Ramos (cell line): ENCODE results near the gene TSHZ2.
"Not testable (repeated sequence)": the region's sequence is repeated elsewhere in the genome, so short reads cannot be mapped to it uniquely, and the experiment has no call there.

Experiments
- in situ Hi-C: fragments of 300-500 bp; cut with MboI; formaldehyde crosslinking; loops from one replicate; pipeline ENCODE4 v1.14.3; 2022; ENCODE audit warnings: low sequenced_read_pairs; ENCODE audit not compliant: unreplicated experiment

TSHZ2 gene

DNA sequence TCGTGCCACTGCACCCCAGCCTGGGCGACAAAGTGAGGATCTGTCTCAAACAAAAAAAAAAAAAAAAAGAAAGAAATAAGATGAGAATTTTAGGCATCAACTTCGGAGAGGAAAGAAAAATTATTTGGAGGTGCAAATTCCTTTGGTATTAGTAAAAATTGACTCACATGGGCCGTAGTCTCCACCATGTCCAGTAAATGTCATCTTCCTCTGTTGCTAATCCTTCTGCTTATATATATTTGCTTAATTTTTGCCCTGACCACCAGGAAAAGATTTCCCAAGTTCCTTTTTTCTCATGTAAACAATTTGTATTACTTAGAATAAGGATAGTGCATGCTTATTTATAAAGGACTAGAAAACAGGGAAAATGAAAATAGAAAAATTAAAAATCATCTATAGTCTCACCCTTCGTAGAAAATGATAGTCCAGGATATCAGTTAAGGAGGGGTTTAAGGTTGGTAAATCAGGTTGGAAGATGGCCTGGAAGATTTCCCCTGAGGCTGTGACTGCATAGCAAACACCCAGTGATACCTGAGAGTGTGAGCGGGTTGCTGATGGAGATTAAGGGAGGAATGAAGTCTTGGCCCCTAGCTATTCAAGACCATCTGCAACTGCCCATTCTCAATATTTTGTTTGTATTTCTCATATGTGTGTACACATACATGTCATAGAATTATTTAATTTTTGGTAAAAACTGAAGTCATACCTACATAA lies 380.7 kb downstream of the TSHZ2 start:
- in situ Hi-C loops = no loop called here

DNA sequence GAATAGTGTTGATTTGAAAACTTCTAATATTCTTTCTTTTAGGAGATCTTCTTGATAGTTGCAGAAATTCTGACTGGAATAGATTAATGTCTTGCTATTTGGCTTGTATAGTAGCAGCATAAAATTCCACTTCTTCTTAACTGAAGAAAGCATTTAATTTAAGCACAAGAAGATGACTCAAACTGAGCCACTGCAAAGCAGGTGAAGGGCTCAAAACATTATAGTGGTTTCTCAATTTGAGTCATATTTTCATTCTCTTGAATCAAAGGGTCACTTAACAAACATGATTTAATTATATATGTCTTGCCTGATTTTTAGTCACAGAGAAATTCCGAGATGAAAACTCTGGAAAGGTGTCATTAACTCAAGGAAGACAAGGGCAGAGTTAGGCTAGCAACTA lies 382.2 kb downstream of the TSHZ2 start:
- in situ Hi-C loops = no loop called here

- in situ Hi-C loops = no loop called here
Measured at GRCh38 chr20:53355790-53356189, 383.6 kb downstream of the TSHZ2 start.

GRCh38 chr20:53359425-53359824 lies 387.3 kb downstream of the TSHZ2 start:
- in situ Hi-C loops = no loop called here

- in situ Hi-C loops = no loop called here
Measured at GRCh38 chr20:53360852-53361251, 388.7 kb downstream of the TSHZ2 start.

GRCh38 chr20:53362736-53363135 lies 390.6 kb downstream of the TSHZ2 start:
- in situ Hi-C loops = no loop called here

DNA sequence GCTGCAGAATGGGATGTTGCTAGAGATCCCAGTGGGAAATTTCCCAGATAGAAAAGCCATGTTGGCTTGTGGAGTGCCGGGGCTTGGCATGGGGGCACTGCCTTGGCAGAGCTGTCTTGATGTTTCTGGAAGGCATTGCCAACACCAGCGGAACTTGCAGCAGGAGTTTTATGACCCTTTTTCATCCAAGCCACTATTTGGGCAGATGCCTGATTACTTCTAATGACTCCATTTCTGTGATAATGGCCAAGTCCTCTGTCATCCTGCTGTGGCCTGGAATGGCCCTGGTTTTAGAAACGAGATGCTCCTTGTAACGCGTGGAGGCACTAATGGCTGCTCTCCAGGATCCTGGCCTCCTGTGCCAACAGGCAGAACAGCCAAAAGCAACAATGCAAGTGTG lies 392.5 kb downstream of the TSHZ2 start:
- in situ Hi-C loops = no loop called here

DNA sequence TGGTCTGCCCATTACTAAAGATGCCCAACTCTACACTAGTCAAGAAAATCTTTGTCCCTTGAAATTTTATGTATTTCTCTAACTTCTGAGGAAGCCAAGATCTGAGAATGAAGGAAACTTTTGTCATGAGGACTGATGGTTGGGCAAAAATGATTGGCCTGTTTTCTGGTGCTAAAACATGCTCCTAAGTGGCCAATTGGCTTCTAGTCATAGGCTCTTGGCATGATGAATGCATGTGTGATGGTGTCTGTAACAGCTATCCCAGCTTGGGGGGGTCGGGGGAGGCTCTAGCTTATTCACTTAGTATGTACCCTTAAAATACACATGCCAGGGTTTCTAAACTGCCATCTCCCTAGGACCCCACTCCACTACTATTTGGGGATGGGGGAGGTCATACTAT lies 392.9 kb downstream of the TSHZ2 start:
- in situ Hi-C loops = no loop called here

DNA sequence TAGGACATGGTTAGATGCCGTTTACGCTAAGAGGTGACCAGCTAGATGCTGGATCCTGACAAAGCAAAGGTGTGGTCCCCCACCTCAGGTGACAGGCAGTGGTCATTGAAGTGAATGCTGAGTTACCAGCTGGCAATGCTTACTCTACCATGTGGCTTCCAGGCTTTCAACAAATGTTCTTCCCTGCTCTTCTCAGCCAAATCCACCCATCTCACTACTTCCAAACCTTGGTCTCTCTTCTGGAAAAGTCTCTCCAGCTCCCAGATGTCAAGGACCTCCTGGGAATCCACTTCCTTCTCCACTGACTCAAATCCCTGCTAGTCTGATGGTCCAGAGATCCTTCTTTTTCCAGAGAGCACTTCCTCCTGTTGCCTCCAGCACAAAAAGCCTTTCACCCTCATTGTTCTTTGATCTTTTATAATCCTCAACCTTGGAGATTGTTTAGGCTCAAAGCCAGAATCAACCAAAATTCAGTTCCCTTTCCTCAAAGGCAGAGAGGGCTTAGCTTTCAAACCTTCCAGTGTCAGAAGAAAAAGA lies 393.4 kb downstream of the TSHZ2 start:
- in situ Hi-C loops = no loop called here

- in situ Hi-C loops = not testable (repeated sequence)
Measured at GRCh38 chr20:53366928-53367327, 394.8 kb downstream of the TSHZ2 start.

DNA sequence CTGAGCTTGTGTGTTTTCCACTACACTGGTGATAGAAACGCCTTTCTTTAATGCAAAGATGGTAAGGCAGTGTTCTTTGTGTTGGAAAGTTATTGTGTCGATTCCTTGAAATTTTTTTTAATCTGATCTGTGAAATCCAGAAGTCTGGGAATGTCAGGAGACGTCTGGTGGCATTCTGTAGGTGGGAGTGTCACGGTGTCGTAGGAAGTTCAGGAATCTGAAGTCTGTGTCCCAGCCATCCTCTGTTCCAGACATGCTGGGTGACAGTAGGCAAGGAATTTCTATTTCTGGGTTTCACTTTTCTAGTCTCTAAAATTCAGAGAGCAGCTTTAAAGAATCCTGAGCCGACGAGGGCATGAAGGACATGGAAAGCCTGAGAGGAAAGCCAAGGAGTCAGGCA lies 397.7 kb downstream of the TSHZ2 start:
- in situ Hi-C loops = no loop called here

- in situ Hi-C loops = no loop called here
Measured at GRCh38 chr20:53370345-53370961, 398.3 kb downstream of the TSHZ2 start.

DNA sequence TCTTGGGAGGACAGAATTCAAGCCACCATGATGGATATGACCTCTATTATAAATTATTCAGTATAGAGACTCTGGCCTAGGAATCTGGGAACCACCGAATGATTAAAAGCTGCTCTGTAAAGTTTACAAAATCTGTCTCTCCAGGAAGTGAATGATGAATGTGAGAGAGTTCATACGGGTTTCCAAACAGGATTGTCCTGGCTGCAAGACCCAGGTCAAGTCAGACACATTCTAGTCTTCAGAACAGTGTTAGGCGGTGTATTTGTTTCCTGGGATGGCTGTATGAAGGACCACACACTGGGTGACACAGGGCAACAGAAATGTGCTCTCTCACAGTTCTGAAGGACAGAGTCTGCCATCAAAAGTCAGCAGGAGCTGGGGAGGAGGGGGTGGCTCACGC lies 399.1 kb downstream of the TSHZ2 start:
- in situ Hi-C loops = no loop called here

DNA sequence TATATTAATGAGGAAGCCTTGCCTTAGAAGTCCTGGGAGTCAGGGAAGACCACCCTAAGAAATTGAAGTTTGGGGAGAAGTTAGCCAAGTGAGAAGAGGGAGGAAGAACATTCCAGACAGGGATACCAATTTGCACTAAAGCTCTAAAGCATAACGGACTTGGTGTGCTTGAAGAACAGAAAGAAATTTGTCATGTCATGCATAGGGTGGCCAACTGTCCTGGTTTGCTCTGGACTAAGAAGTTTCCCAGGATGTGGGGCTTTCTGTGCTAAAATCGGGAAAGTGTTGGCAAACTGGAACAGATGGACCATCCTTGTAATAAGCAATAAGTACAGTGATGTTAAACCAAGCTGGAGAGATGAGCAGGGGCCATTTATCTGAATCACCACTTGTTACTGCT lies 403.9 kb downstream of the TSHZ2 start:
- in situ Hi-C loops = no loop called here

DNA sequence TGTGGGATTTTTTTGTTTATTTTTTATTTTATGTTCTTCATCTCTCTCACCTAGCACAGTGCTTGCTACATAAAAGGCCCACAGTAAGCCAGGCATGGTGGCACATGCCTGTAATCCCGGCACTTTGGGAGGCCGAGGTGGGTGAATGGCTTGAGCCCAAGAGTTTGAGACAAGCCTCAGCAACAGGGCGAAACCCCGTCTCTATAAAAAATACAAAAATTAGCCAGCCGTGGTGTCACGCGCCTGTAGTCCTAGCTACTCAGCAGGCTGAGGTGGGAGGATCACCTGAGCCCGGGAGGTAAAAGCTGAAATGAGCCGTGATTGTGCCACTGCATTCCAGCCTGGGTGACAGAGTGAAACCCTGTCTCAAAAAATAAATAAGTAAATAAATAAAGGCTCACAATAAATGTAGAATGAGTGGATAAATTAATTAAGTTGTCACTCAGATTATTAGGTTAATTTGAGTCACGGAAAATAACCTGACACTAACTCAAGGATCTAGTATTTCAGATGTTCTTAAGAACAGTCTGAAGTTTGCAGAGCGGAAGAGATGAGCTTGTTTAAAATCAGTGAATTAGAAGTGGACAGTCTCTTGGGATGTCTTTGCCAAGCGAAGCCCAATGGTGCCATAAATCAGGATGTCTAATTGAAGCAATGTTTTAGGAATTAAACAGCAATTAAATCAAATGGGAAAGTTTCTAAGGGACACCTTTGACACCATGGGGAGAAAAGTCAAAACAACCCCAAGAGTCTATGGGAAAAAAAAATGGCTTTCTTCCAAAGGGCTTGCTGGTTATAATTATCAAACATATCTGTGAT lies 407.1 kb downstream of the TSHZ2 start:
- in situ Hi-C loops = no loop called here

DNA sequence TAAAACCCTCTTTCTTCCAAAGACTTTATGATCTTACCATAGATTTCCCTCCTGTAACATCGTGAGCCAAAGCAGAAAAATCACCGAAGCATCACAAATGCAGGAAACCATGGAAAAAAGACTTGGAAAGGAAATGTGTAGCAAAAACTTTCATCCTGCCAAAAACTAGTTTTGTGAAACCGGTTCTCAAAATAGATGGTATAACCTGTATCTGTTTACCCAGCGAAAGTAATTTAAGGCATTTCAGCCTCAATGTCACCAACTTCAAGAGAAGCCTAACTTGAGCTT lies 407.6 kb downstream of the TSHZ2 start:
- in situ Hi-C loops = no loop called here

DNA sequence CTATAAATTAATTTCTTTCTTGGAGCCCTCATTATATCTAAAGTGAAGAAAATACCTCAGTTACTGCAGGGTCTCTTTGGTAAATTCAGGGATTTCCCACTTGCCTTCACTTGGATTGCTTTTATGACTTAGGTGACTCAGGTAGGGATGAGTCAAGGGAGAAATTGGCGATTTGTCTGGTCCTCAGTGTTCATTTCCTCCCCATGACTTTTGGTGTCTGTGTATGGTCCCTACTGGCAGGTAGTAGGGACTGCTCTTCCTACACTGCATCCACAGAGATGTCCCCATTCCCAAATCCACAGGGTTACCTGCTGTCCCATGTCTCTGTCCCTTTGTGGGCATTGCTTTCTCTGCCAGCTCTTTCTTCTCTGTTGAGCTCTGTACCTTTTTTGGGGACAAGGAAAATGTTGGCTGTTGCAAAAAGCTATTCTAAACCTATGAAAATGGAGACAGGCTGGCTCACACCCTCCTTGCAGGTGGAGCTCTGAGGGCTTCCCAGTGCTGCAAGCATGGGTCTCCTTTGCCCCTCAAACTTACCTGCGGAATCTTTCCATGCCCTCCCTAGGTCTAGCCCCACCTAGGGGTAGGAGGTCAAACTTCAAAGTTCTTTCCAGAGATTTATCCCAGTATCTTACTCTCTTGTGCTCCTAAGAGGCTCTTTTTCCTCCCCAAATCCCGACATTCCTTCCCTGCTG lies 409.6 kb downstream of the TSHZ2 start:
- in situ Hi-C loops = no loop called here

DNA sequence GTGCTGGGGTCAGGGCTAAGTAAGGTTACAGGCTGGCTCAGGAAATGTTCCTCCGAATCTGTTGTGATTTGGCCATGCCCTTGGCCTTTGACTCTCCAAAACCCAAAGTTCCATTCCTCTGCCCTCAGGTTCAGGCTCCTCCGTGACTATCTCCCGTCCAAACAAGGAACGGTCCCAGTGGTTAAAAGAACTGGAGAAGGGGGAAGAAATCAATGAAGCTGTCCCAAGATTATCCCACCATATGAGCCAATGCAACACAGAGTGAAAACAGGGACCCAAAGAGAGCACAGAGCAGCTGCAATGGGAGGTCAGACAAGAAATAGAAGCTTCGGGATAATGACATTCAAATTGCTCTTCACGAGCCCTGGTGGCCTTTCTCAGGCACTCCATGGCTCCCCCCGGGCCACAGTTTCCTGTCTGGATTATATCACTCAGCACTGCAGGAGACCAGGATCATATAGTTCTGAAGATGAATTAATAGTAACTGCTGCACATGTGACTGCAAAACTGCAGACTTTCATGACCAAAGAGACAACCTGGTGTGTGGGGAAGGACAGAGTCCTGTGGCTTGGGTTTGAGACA lies 410.2 kb downstream of the TSHZ2 start:
- in situ Hi-C loops = no loop called here

DNA sequence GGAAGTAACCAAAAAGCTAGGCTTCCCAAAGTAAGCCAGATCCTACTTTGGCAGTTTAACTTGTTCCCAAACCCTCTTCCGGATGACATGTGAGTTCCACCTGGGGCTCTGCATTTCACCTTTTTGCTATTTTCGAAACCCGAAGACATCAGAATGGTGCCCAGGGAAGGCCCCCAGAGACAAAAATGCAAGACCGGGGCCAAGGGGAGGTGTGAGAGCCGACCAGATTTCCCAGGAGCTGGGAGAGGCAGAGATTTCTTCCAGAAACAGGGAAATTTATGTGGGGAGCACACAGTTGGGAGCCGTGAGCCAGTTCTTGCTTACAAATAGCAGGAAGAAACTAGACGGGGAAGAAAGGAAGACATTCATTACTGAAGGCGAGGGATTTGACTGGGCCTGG lies 411.8 kb downstream of the TSHZ2 start:
- in situ Hi-C loops = no loop called here

GRCh38 chr20:53384392-53384791 lies 412.2 kb downstream of the TSHZ2 start:
- in situ Hi-C loops = no loop called here
